NCI-H1105 (cell line): ENCODE measurements around the gene RPP40.
"Not testable (repeated sequence)": the region's sequence is repeated elsewhere in the genome, so short reads cannot be mapped to it uniquely, and the experiment has no call there.

Experiments
- DNase-seq: peaks from one replicate; lab custom pipeline; 2025; lab: John Stamatoyannopoulos, UW

The RPP40 gene

DNA sequence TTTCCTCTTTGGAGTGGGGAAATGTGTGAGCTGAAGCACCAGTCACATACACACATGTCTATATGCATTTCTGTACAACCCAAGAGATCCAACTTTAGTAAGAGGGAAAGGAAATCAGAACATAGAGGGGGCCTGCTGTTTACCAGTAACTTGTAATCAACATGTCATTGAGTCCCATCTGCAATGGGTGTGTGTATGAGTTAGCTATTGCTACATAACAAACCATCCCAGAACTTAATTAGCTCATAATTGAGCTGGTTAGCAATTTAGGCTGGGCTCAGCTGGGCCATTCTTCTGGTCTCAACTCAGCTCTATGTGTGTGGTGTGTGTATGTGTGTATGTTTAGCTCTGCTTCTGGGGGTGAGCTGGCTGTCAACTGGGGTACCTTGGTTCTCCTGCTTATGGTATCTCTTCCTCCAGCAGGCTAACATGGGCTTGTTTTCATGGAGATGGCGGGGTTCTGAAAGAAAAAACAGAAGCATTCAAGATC lies 10.3 kb upstream of the RPP40 start:
- no peak for DNase-seq

DNA sequence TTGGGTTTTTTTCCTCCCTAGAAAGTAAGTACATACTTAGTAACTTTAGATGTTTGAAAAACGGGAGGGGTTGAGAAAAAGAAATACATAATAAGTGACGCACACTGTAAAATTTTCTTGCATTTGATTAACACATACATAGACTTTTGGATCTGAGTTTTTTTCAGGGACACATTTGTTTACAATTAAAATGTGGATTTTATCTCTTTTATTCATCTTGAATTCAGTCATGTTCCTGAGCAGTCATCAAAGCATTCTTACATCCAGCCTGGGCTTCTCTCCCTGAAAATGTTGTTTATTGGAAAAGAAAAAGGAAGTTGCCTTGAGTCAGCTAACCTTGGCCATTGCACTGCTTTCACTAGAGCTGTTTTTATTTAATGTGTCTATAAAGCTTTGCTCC lies 8.7 kb upstream of the RPP40 start:
- no peak for DNase-seq

DNA sequence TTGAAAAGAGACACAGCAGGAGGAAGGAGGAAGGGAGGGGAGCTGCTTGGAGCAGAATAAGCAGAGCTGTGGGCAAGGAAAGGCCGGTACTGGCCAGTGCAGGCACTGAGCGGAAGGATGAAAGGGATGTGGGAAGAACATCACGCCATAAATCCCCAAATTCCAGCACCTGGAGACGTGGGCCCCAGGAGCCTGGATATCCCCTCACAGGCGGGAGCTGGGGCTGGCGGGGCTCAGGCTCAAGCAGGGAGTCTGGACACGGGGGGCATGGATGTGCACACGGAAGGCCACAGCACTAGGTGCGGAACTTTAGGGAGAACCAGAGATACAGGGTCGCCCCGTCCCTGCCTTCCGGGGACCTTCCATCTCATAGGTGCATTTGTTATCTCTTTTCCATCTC lies 7.5 kb upstream of the RPP40 start:
- DNase-seq: no peak

DNA sequence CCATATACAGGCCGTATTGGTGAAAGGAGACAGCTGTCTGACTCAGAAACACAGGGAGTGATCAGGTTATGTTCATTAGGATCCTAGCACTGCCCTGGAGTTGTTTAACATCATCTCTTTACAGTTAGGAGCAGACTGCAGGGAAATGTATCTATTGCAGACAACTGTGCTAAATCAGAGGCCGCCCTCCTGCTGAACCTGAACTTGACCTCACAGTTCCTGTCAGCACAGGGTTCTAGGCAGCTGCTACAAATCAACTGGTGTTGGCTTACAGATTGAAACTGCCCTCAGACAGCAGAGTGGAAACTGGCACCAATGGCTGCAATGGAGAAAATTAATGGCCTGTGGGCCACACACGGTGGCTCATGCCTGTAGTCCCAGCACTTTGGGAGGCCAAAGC lies 3.7 kb upstream of the RPP40 start:
- DNase-seq: no peak

DNA sequence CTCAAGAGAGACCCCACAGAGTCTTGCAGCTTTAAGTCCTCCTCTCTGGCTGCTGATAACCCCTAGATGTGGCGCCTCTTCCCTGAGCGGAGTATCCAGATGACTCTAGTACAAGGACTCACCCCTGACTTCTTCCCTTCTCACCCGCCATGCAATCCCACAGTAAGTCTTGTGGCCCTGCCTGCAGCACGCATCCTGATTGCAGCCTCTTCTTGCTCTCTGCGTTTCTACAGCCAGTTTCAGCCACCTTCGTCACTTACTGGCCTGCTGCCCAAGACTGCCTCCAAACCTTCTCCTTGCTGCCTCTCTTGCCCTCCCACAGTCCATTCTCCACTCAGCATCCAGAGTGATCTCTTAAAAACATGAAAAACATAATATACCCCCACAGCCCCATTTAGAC lies 2.4 kb upstream of the RPP40 start:
- no peak for DNase-seq

DNA sequence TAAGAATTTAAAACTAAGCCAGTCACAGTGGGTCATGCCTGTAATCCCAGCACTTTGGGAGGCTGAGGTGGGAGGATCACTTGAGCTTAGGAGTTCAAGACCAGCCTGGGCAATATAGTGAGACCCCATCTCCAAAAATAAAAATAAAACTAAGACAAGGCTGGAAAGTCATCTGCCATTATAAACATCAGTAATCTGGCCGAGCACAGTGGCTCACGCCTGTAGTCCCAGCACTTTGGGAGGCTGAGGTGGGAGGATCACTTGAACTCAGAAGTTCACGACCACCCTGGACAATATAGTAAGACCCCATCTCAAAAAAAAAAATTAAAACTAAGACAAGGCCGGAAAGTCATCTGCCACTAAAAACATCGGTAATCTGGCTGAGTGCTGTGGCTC lies 1.2 kb upstream of the RPP40 start:
- DNase-seq: not testable (repeated sequence)

DNA sequence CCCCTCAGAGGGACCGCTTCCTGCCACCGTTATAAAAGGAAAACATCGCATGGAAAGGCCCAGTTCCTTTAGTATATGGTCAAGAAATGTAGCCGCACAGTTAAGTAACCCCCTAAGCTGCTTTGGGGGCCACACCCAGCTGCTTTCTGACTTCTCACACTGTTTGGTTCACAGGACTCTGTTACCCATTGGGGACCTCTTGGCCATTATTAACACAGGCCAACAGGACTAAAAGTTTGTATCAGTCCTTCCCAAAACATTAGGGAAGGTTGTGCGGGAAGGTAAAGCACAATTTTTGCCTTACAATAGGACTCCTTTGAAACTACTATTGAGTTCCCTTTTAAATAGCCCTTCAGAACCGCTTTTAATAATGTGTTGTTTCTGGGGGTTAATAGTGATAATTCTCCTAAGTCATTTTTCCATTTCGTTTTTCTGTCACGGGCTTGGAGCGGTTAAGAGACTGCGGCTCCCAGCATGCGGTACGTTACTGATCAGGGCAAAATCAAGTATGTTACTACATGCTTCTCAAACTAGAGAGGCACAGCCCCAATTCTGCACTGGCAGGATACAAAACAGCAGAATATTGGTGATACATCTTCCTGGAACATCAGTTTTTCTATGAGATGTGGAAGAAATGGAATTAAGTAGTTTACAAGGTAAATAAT lies 668 bp upstream of the RPP40 start:
- DNase-seq: no peak

DNA sequence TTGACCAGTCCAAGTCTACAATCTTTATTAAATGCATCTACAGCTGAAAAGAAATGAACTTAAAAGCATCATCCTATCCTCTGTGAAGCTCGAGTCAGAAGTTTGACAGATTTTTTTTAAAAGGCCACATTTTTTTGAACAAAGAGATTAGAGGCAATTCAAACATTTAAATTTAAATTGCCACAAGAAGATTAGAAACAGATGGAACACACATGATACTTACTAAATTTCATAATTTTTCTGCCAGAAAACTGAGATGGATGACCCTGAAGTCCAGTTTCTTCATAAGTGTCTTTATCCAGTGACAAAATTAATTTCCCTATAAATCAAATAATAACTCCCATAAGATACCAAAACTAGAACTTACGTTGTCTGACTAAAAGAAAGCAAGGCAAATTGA lies 4.3 kb downstream of the RPP40 start:
- no peak for DNase-seq

DNA sequence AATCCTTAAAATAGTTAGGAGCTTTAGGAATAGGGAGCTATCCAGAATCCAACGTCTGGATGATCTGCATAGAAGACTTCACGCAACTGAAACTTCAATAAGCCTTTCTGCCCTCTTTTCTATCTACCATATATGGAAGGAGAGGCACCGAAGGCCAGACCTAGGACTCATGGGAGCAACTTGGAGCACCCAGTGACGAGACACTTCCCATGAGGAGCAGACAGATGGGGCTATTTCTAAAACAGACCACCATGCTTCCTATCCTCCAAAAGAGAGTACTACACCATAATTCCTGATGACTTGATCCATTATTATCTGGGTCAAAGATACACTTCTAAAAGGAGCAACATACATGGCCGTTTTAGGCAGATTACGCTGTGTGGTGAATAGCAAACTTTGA lies 6.0 kb downstream of the RPP40 start:
- DNase-seq: no peak

DNA sequence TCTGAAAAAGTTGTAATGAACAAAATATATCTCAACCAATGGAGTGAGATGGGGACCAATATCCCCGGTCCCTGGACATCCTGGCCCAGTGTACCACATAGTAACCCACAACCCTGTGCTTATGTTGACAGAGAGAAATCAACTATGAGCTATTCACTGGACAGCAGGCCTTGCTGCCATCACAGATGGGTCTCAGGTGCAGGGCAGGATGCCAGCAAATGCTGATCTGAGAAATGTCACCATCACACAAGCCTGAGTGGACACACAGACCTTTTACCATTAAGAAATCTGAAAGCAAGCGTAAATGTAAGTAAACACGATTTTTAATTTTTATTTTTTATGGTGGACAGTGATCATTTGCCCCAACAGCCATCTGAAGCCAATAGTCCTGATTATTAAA lies 9.1 kb downstream of the RPP40 start:
- DNase-seq: no peak

DNA sequence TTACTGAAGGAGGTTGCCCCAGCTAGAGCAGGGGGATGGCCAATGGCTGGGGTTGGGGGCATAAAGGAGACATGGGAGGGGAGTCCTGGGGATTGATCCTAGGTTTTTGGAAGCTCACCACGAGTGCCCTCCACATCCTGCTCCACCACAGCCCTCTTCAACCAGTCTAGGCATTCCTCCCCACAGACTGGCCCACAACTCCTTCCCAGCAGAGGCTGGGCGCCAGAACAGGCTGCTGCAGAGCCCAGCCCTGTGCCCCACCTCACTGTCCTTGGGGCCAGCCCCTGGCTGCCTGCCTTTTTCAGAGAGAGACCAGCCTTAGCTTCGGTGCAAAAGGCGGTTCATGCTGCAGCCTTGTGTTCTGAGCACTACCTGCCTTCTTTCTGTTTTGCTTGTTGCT lies 16.4 kb downstream of the RPP40 start:
- no peak for DNase-seq

DNA sequence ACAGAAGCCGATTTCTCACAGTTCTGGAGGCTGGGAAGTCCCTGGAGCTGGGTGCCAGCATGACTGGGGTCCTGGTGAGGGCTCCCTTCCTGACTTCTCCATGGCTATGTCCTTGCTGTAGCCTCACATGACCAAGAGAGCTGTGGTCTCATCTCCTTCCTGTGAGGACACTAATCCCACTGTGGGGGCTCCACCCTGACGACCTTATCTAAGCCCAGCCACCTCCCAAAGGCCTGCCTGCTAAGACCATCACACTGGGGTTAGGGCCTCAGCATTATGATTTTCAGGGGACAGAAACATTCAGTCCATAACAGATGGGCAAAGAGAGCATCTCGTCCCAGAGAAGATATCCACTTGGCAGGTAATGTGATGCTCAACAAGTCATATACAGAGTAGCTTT lies 16.8 kb downstream of the RPP40 start:
- no peak for DNase-seq

DNA sequence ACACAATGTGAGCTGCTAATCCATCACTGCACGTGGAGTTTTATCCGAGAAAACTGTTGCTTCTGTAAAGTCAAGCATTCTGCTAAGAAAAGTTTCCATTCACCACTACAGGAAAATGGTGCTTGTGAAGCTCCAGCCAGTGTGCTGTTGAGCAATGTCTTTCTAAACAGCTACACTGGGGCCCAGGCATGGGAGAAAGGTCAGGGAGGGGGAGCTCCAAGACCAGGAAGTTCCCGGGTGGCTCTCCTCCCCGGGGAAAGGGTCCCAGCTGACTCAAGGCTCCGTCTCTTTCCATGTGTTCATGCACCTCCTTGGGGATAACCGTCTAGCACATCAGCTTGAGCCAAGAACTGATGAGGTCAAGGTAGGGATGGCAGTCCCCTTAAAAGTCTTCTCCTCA lies 20.5 kb downstream of the RPP40 start:
- DNase-seq: no peak

DNA sequence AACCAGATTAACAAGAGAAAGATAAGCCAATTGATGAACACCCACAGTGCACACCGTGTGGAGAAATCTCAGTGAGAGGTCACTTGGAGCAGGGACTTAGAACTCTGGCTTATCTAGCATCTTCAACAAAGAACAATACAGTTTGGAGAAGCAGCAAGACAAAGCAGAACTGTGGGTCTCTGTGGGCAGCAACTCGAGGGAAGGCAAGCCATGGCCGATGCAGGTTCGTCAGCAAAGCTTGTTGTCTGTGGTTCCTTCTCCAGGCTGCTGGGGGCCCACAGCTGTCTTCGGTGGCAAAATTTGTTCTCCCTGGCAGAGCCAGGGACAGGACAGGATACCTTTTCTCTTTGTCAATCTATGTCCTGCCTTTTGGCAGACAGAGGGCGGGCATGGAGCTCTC lies 22.1 kb downstream of the RPP40 start:
- DNase-seq: no peak

DNA sequence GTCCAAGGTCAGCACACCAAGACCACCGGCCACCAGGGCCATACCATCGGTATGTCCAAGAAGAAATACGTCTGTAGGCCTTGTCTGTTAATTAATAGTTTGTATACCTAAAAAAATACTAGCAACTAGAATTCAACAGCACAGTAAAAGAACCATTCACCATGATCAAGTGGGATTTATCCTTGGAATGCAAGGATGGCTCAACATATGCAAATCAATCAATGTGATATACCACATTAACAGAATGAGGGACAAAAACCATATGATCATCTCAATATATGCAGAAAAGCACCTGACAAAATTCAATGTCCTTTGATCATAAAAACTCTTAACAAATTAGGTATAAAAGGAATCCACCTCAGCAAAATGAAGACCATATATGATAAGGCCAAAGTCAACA lies 24.4 kb downstream of the RPP40 start:
- DNase-seq: no peak

DNA sequence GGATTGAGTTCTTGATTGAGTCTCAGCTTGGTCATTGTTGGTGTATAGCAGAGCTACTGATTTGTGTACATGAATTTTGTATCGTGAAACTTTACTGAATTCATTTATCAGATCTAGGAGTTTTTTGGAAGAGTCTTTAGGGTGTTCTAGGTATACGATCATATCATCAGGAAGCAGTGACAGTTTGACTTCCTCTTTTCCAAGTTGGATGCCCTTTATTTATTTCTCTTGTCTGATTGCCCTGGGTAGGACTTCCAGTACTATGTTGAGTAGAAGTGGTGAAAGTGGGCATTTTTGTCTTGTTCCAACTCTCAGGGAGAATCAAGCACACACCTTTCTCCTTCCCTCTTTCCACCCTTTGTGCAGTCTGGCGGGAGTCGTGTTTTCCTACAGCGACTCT lies 26.4 kb downstream of the RPP40 start:
- DNase-seq: no peak

DNA sequence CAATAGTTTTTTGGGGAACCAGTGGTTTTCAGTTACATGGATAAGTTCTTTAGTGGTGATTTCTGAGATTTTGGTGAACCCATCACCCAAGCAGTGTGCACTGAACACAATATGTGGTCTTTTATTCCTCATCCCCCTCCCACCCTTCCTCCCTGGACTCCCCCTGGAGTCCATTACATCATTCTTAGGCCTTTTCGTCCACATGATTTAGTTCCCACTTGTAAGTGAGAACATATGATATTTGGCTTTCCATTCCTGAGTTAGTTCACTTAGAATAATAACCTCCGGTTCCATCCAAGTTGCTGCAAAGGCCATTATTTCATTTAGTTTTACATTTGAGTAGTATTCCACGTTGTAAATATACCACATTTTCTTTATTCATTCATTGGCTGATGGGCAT lies 28.3 kb downstream of the RPP40 start:
- no peak for DNase-seq

DNA sequence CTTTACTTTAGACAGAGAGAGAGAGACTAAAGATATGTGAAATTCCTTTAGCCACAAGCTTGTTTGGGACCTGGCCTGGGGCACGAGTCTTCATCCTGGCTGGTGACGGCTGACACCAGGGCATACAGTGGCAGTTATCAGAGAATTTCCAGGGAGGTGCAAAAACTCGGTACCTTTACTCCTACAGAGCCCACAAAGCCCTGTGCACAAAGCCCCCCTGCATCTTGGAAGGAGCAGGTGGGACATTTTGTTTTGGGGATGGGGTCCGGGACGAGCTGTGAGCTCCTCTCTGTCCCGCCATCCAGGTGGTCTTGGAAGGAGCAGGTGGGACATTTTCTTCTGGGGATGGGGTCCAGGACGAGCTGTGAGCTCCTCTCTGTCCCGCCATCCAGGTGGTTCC lies 28.9 kb downstream of the RPP40 start:
- no peak for DNase-seq

DNA sequence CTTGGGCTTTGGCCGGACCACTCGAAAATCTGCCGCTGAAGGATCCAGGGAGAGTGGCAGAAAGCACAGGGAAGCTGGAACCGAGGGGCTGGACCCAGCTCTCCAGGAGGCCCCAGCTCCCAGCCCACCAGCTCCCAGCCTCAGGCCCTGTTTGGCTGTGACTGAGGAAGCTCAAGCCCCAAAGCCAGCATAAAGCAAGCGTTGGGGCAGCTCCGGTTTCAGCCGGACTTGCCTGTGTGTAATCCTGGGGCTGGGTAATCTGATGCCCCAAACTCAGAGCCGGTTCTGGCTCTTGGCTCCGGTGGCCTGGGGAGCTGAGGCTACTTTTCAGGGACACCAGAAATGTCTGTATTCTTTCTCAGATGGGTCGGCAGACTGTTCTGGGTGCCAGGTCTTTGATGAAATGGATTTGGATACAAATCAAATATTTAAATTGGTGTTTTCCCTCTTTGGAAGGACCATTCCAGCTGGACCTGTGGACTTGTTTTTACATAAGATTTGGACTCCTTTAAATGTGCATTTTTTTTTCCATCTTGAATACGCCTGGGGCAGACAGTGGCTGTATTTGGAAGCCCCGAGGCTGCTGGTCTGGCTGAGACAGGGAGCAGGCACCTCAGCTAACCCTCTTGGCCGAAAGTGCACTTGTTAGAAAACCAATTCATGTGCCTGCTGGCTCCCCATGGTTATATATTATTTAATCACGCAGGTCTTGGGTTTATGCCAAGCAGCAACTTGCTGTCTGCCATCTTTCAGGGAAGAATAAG lies 29.7 kb downstream of the RPP40 start:
- DNase-seq: peak; percentile 43

DNA sequence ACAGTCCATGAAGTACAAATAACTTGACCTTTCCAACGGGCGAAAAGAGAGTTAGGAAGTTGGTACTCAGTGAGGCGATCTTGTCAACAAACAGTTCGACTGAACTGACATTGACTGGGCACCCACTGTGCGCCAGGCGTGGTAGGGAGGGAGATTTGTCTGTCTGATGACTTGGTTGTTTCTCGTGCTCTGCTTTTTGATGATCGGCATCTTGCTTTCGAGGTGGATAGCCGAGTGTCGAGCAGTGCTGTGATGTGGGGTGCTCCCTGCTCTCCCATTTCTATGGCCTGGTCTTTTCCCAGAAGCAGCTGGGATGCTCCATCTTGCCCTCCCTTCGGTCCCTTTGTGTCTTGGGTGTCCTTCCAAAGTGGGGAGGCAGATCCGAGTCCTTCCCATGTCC lies 30.4 kb downstream of the RPP40 start:
- DNase-seq: no peak

DNA sequence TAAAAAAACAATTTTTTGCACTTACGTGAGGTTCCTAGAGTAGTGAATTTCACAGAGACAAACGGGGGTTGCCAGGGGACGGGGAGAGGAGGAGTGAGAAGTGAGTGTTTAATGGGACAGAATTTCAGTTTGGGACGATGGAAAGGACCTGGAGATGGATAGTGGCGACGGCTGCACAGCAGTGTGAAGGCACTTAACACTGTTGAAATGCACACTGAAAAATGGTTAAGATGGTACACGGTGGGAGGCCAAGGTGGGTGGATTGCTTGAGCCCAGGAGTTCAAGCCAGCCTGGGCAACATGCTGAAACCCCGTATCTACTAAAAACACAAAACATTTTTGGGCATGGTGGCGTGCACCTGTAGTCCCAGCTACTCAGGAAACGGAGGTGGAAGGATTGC lies 31.4 kb downstream of the RPP40 start:
- no peak for DNase-seq

DNA sequence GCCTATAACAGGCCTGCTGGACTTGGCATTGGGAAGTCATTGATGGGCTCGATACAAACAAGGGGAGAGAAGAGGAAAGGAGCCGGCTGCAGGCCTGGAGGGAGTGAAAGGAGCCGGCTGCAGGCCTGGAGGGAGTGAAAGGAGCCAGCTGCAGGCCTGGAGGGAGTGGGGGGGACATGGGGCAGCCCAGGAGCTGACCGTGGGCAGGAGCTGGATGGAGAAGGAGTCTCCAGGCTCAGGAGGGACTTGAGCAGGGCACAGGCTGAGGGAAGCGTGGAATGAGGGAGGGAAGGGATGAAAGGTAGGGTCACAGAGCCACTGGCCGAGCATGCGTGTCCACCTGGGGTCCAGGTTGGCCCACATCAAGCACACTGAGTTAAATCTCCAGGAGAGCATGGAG lies 32.0 kb downstream of the RPP40 start:
- no peak for DNase-seq

DNA sequence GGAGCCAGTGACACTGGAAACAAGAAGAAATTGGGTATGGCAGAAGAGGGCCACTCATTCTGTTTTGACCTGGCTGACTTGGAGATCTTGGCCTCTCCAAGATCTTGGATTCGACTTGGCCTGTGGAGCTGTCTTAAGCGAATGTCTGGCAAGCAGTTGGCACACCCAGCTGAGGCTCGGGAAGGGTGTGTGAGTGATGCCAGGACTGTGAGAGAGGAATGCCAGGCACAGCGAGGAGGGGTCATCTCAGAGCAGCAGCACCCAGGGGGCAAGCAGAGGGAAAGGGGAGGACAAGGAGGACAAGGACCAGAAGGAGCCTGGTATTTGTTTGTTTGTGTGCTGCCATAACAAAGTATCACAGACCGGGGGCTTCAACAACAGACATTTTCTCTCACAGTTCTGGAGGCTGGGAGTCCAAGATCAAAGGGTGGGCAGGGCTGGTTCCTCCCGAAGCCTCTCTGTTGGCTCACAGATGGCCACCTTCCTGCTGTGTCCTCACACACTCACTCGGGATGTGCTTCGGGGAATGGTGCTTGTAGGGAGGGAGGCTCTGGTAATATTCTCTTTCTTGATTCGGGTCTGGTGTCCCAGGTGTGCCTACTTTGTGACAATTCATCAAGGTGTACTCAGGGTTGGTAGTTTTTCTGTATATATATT lies 33.0 kb downstream of the RPP40 start:
- no peak for DNase-seq
